ENCODE data around the gene FCRL5.

DNA sequence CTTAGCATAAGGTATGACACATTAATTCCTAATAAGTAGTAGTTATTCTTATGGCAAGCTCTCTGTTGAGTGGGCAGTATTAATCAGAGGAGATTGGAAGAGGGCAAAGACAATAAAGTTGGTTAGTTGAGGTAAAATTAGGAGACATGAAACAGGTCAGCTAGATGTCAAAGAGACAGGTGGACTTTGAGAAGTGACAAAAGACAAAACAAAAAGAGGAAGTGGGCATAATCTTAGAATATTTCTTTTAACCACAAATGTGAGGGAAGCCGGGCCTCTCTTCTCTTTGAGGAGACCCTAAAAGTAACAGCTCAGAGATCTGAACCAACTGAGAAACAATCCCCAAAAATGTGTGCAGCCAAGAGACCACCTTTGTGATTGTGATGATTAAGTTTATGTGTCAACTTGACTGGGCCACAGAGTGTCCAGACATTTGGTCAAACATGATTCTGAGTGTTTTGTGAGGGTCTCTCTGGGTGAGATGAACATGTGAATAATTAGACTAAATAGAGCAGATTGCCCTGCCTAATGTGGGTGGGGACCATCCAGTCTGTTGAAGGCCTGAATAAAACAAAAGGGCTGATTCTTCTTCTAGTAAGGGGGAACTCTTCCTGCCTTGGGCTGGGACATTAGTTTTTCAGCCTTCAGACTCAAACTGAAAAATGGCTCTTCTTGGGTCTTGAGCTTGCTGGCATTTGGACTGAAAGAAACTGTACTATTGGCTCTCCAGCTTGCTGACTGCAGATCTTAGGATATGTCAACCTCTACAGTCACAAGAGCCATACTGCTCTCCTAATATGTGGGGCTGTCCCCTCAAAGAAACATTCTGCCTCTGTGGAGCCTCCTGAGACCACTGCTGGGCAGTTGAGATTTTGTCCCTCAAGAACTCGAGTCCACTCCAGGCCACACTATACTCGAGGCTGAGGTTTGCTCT is 40.0 kb downstream of the FCRL5 start:
- TF ChIP-seq, protein P1, sequence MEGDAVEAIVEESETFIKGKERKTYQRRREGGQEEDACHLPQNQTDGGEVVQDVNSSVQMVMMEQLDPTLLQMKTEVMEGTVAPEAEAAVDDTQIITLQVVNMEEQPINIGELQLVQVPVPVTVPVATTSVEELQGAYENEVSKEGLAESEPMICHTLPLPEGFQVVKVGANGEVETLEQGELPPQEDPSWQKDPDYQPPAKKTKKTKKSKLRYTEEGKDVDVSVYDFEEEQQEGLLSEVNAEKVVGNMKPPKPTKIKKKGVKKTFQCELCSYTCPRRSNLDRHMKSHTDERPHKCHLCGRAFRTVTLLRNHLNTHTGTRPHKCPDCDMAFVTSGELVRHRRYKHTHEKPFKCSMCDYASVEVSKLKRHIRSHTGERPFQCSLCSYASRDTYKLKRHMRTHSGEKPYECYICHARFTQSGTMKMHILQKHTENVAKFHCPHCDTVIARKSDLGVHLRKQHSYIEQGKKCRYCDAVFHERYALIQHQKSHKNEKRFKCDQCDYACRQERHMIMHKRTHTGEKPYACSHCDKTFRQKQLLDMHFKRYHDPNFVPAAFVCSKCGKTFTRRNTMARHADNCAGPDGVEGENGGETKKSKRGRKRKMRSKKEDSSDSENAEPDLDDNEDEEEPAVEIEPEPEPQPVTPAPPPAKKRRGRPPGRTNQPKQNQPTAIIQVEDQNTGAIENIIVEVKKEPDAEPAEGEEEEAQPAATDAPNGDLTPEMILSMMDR (IDR thresholded peaks at IDR 0.05), result no peak
- no peak for TF ChIP-seq EZH2 (IDR thresholded peaks at IDR 0.05)
- no peak for TF ChIP-seq EZH2phosphoT487 (IDR thresholded peaks at IDR 0.05)
